GM12891 (cell line): ENCODE measurements around the gene DENND4A.

Source experiments
- POLR2A ChIP-seq: IDR thresholded peaks from 2 replicates; pipeline ENCODE4 v1.6.1; 2011; ENCODE audit warnings: low read depth, low read length, control low read depth
- POLR2AphosphoS5 ChIP-seq: IDR thresholded peaks from 2 replicates; pipeline ENCODE4 v1.6.1; 2011; ENCODE audit warnings: low read depth, low read length, control low read depth
- TAF1 ChIP-seq: IDR thresholded peaks from 2 replicates; pipeline ENCODE4 v1.6.1; 2011; ENCODE audit warnings: low read depth, low read length, control low read depth

DNA sequence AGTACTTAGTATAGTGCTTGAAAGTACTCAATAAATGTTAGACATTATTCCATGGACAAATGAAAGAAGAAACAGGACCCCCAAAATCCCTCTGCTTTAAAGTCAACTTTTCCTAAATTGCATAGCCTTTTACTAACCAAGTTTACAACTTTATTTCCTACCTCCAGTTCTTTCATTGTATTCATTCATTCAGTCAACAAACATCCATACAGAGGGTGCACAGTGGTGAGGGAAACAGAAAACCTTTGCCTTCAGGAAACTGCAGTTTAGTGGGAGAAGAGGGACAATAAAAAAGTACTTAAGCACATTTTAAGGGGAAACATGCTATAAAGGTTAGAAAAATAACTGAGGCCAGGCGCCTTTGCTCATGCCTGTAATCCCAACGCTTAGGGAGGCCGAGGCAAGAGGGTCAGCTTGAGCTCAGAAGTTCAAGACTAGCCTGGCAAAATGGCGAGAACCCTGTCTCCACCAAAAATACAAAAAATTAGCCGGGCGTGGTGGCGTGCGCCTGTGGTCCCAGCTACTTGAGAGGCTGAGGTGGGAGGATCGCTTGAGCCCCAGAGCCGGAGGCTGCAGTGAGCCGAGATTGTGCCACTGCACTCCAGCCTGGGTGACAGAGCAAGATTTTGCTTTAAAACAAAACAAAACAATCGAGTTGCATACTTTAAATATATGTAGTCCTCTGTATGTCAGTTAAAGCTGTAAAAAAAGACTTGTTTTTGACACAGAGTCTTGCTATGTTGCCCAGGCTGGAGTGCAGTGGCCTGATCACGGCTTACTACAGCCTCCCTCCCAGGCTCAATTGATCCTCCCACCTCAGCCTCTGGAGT is 1.1 kb upstream of the DENND4A start:
- TF ChIP-seq POLR2AphosphoS5 (no peak), TAF1 (no peak), POLR2A (no peak)
